SU-DHL-6 (cell line): Measurements from ENCODE around the gene C6orf89.

ENCODE experiments used
- H2AFZ ChIP-seq: fragments of 200-600 bp; sonication (generic); 2 replicates; pipeline ENCODE4 v1.6.1; 2014; ENCODE audit warnings: low read depth, mild to moderate bottlenecking, moderate library complexity, mixed read lengths, antibody characterized with exemption, low read length; ENCODE audit not compliant: severe bottlenecking
- H3F3A ChIP-seq: fragments of 200-600 bp; shearing (Covaris generic); 2 replicates; pipeline ENCODE4 v1.6.0; 2016; ENCODE audit warnings: antibody characterized with exemption, mild to moderate bottlenecking; ENCODE audit not compliant: insufficient read depth
- H3K27ac ChIP-seq: fragments of 200-600 bp; sonication (generic); 2 replicates; pipeline ENCODE4 v1.5.1; 2016; ENCODE audit warnings: low read depth, mild to moderate bottlenecking, low read length, moderate library complexity, mixed read lengths
- H3K27me3 ChIP-seq: fragments of 200-600 bp; sonication (generic), shearing (Covaris generic); 2 replicates; pipeline ENCODE4 v1.6.0; 2014; ENCODE audit warnings: mild to moderate bottlenecking, low read length
- H3K36me3 ChIP-seq: fragments of 200-600 bp; sonication (generic); 2 replicates; pipeline ENCODE4 v1.6.1; 2014; ENCODE audit warnings: mild to moderate bottlenecking, low read length, mixed read lengths
- H3K4me2 ChIP-seq: fragments of 300-600, 200-600 bp; shearing (Covaris generic), sonication (generic); 2 replicates; pipeline ENCODE4 v1.6.0; 2014; ENCODE audit warnings: low read length, low read depth, mild to moderate bottlenecking; ENCODE audit not compliant: poor library complexity, severe bottlenecking
- H3K4me3 ChIP-seq: fragments of 200-600 bp; sonication (generic); 2 replicates; pipeline ENCODE4 v1.5.1; 2014; ENCODE audit warnings: antibody characterized with exemption, low read length, mild to moderate bottlenecking, mixed read lengths; ENCODE audit not compliant: insufficient read depth, poor library complexity, severe bottlenecking
- H3K79me2 ChIP-seq: fragments of 200-600 bp; sonication (generic); 2 replicates; pipeline ENCODE4 v1.6.1; 2014; ENCODE audit warnings: mild to moderate bottlenecking, low read length, moderate library complexity; ENCODE audit not compliant: insufficient read depth
- H3K9ac ChIP-seq: fragments of 200-600 bp; sonication (generic); 2 replicates; pipeline ENCODE4 v1.7.0; 2014; ENCODE audit warnings: mild to moderate bottlenecking, low read length
- H3K9me2 ChIP-seq: fragments of 200-600 bp; sonication (generic); replicated peaks from 2 replicates; pipeline ENCODE4 v1.6.1; 2014; ENCODE audit warnings: low read length; ENCODE audit not compliant: insufficient read depth
- H3K9me3 ChIP-seq: fragments of 200-600 bp; sonication (generic); 2 replicates; pipeline ENCODE4 v1.6.1; 2014; ENCODE audit warnings: low read length, mixed read lengths; ENCODE audit not compliant: insufficient read depth
- H4K20me1 ChIP-seq: fragments of 200-600 bp; sonication (generic); 2 replicates; pipeline ENCODE4 v1.6.1; 2014; ENCODE audit warnings: low read depth, mild to moderate bottlenecking, antibody characterized with exemption, low read length, moderate library complexity, mixed read lengths
- CTCF ChIP-seq: fragments of 200-600 bp; sonication (generic); IDR thresholded peaks from one replicate; pipeline ENCODE4 v1.5.1; 2017; ENCODE audit warnings: antibody characterized with exemption, mild to moderate bottlenecking, low read length, moderate library complexity; ENCODE audit not compliant: insufficient read depth, poor library complexity, severe bottlenecking
- EZH2phosphoT487 ChIP-seq: fragments of 200-600 bp; sonication (generic), shearing (Covaris generic); conservative IDR thresholded peaks from 2 replicates; pipeline ENCODE4 v1.6.1; 2018; ENCODE audit warnings: mild to moderate bottlenecking, antibody characterized with exemption, low read length, moderate library complexity, mixed read lengths

C6orf89 gene

GRCh38 chr6:36926708-36927513 is 41.2 kb downstream of the C6orf89 start:
- H3K4me2 ChIP-seq: no peak overlapping the region
- no peaks in the 10 kb centered on the region for H4K20me1 ChIP-seq
- H2AFZ ChIP-seq: no peak overlapping the region
- H3K27me3 ChIP-seq: no peaks in the 10 kb centered on the region
- H3K36me3 ChIP-seq: peaks cover 10% of the 10 kb centered on the region; the same call in 1 of the 2 replicates
- H3K9ac ChIP-seq: no peak overlapping the region
- TF ChIP-seq CTCF: no peak
- TF ChIP-seq EZH2phosphoT487: no peak
- H3K4me3 ChIP-seq: no peak overlapping the region
- no peaks in the 10 kb centered on the region for H3F3A ChIP-seq
- no peak overlapping the region for H3K27ac ChIP-seq
- no peaks in the 10 kb centered on the region for H3K9me2 ChIP-seq
- H3K79me2 ChIP-seq: no peaks in the 10 kb centered on the region
- no peaks in the 10 kb centered on the region for H3K9me3 ChIP-seq

GRCh38 chr6:36927691-36928546 is 42.2 kb downstream of the C6orf89 start:
- no peak overlapping the region for H2AFZ ChIP-seq
- H3K4me3 ChIP-seq: no peak overlapping the region
- H3K27ac ChIP-seq: no peak overlapping the region
- no peaks in the 10 kb centered on the region for H3K79me2 ChIP-seq
- H3K36me3 ChIP-seq: peaks cover 10% of the 10 kb centered on the region; the same call in 1 of the 2 replicates
- TF ChIP-seq EZH2phosphoT487 (no peak), CTCF (no peak)
- no peaks in the 10 kb centered on the region for H3K27me3 ChIP-seq
- no peak overlapping the region for H3K4me2 ChIP-seq
- no peaks in the 10 kb centered on the region for H3K9me3 ChIP-seq
- H3K9me2 ChIP-seq: no peaks in the 10 kb centered on the region
- H3K9ac ChIP-seq: no peak overlapping the region
- no peaks in the 10 kb centered on the region for H4K20me1 ChIP-seq
- no peaks in the 10 kb centered on the region for H3F3A ChIP-seq

- no peaks in the 10 kb centered on the region for H4K20me1 ChIP-seq
- no peak overlapping the region for H3K27ac ChIP-seq
- H2AFZ ChIP-seq: no peak overlapping the region
- no peak overlapping the region for H3K4me3 ChIP-seq
- no peaks in the 10 kb centered on the region for H3K27me3 ChIP-seq
- H3K36me3 ChIP-seq: 0 out of 2 replicates have a peak, but pooled peaks cover 10% of the 10 kb centered on the region
- no peak overlapping the region for H3K9ac ChIP-seq
- TF ChIP-seq EZH2phosphoT487: no peak
- TF ChIP-seq CTCF: no peak
- no peaks in the 10 kb centered on the region for H3K79me2 ChIP-seq
- H3K9me3 ChIP-seq: no peaks in the 10 kb centered on the region
- no peaks in the 10 kb centered on the region for H3K9me2 ChIP-seq
- H3F3A ChIP-seq: no peaks in the 10 kb centered on the region
- H3K4me2 ChIP-seq: no peak overlapping the region
Observed at GRCh38 chr6:36928547-36928918, 42.8 kb downstream of the C6orf89 start.
